HG03439 (cell line): ENCODE data around the gene SNX33.
"Not testable (repeated sequence)": the region's sequence is repeated elsewhere in the genome, so short reads cannot be mapped to it uniquely, and the experiment has no call there.

Source experiments
- ATAC-seq: cut with Tn5 transposase; IDR thresholded peaks from one replicate; pipeline ENCODE4 v1.9.1; 2021; ENCODE audit warnings: mild to moderate bottlenecking, moderate library complexity; ENCODE audit not compliant: unreplicated experiment

The SNX33 gene

DNA sequence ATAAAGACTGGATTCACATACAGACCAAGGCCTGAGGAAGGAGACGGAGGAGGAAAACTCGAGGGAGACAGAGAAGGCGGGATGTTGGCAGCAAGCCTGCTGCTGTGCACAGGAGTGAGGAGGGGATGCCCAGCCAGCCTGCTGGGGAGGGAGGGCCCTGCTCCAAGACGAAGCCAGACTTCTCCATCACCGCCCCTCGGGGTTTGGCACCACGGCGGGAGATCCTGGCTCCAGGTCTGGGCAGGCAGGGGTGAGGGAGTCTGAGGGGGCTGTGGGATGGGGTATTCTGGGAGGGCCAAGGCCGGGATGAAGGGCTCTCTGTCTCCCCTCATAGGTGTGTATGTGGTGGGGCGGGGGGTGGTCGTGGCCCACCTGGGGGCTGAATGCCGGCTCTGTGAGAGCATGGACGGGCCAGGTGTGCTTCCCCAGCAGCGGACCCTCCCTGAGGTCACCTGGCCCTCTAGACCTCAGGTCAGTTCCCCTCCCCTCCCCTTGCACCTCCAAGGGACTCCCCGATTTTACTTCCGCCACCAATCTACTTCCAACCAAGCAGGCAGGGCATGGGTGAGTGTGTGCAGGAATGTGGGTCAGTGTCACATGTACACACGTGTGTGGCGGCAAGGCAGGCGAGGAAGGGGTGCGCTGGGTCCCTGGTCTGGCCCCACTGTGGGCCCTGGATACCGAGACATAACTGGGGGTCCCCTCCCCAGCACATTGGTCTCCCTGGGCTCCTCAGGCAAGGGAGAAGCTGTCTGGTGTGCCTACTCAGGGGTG, 50.4 kb downstream of the SNX33 start:
- ATAC-seq = not testable (repeated sequence)

DNA sequence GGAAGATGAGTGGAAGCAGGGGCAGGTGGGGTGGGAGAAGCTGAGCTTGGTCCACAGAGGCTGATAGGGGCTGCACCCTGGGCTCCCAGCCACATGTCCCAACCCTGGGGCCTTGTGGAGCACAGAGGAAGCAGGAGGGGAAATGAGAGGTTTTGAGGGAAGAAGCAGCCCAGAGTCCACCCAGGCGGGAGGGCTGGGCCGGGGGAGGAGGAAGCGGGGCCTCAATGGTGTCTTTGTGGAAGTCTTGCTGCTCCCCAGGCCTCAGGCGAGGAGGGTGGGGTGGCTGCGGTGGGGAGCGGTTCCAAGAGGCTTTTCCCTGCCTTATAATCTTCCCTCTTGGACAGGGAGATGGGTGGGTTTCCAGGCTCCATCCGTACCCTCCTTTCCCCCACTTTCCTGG, 51.8 kb downstream of the SNX33 start:
- not testable (repeated sequence) for ATAC-seq

DNA sequence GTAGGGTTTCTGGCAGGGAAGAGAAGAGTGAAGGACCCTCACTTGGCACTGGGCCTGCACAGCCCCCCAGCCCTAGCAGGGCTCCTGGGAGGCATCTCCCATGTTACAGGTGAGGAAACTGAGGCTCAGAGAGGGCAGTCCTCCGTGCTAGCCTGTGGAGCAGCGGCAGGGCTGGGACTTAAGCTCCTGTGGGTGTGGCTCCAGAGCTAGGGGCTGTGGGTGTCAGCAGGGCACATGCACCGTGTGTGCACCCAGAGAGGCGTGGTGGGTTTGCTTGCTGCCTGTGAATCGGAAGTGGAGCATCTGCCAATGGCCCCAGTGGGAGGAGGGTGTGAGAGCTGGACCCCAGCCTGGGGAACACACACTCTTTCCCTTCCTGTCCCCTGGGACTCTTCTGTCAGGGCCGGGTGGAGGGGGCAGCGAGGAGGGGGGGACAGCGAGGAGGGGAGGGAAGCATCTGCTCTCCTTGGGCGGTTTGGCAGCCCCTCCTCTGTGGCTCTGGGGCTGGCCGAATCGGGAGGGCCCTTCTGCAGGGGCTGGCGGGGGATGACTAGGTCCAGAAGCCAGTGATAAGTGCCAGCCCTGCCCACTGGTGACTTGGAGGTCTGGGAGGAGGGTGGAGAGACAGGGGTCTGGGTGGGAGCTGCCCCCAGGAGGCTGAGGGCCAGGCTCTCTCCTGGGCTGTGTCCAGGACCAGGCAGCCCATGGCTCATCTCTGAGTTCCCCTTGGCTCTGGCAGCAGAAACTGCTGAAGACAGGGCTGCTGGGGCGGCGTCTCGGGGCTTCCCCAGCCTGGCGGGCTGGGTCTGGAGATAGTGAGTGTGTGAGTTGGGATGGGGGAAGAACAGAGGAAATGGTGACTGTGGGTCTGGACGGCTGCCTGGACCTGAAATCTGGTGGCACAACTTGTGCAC, 52.5 kb downstream of the SNX33 start:
- not testable (repeated sequence) for ATAC-seq

DNA sequence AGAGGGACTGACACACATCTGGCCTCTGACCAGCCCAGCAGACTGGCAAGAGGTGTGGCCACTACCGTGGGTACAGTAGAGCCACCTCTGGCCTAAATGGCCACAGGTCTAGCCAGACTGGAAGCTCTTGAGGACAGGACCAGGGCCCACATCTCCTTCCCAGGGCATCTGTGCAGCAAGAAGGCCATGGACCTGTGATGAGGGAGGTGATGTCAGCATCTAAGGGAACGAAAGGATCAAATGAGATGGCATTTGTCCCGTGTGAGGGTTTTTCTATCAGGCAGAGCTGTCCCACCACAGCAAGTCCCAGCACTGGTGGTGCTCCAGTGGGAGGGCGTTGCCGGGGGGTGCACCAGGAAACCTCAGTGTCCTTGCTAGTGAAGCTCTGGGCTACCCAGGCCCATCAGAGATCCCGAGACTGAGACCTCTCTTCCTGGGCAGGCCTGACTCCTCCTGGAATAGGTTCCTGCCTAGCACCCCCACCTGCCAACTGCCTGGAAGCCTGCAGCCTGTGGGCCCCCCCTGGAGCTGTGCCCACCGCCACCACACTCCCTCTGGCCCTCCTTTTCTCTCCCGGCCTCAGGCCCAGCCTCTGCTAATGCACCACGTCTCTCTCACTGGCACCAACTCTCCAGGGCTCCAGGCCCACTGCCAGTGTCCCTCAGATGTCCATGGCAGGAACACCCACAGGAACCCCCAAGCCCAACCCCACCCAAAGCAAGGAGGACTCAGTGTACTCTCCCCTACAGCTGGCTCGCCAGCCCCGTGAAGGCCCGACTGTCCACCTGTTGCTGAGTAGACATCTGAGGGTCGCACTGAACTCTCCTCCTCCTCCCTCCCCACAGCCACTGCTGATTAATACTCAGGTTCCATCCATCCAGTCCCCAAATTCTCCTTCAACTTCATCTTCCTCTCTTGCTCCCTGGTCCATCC, 53.6 kb downstream of the SNX33 start:
- ATAC-seq = not testable (repeated sequence)

DNA sequence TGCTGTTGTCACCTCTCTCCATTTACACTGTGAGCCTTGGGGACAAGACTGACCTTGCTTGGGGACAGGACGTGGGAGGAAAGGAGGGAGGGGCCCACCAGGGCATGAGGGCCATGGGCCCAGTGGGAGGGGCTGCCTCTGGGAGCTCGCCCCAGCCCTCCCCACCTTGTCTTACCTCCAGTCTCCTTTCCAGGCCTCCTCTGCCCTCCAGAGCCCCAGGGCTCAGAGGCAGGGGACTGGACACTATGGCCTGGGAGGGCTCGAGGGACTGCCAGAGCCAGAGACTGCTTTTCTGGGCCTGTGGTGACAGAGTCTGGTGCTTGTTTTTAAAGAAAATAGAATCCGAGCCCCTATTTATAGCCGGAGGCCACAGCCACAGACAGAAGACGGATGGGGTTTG, 54.7 kb downstream of the SNX33 start:
- ATAC-seq = no peak

DNA sequence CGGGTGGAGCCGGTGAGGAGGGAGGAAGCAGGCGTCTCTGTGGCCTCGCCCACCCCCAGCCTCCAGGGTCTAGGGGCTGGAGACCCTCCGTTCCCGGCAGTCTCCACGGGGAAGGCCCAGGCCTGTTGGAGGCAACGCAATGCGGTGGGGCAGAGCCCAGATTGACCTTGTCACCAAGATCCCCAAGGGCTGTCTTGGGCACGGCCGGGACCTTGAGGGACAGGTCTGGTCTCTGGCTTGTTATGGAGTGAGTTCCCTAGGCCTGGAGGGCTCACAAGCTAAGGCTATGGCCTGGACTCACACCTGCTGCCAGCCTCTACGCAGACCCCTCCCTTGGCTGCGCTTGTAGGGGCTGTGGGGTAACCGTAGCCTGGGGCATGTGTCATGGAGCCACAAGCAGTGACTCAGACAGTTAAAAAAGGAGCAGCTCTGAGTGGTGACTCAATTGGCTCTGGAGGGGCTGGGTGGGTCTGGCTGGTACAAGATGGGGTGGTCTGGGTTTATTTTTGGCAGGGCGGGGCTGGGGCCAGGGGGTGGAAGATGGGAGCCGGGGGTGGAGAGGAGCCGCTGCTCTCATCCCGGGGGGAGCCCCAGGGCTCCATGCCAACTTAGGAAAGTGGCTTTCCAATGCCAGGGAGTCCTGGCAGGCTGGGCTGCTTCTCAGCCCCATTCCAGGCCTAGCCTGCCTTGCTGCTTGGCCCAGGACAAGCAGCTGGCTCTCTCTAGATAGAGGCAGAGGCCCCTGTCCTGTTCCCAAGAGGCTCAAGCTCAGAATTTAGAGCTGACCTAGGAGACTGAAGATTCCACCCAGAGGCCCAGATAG, 55.9 kb downstream of the SNX33 start:
- not testable (repeated sequence) for ATAC-seq

DNA sequence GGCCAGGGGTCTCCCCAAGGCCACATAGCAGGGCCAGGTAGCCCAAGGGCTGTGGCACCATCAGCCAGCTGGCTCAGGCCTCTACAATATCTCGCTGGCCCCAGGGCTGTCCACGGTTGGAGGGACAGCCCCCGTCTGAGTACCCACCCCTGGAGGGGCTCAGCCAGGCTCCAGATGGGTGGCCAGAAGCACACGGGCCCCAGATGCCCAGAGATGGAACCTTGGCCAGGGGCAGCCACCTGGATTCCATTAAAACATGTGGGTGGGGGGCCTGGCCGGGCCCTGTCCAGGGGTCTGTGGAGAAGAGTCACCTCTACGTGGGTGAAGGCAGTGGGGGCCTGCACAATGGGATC, 56.5 kb downstream of the SNX33 start:
- no peak for ATAC-seq

DNA sequence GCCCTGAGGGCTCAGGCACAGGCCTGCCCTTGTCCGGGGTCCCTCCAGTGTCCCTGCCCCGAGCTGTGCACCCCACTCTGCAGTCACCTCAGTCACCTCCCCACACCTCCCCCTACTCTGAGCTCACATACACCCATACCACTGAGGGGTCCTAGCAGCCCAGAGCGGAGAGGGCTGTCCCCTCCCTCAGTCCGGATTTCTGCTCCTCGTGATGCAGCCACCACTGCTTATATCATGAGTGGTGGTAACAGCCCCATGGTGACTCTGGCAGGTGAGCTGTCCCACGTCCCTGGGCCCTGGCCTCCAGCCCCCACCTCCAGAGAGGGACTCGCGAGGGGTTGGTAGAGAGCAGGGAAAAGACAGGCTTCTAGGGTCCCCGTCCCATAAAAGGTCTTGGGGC, 56.9 kb downstream of the SNX33 start:
- ATAC-seq = no peak

DNA sequence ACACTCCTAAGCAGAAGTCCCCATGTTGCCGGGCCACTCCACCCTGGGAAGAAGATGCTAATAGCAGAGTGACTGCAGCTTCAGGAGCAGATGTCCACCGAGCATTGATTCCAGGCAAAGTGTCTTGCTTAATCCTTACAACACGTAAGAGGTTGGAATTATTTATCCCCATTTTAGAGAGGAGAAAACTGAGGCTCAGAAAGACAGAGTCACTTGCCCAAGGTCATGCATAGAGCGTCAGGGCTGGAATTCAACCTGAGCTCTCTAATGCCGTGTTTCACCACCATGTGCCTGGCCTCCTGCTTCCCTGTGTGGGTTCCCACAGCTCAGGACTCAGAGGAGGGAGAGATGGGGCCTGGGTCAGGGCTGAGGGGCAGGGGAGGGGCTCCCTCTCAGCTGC, 57.7 kb downstream of the SNX33 start:
- ATAC-seq = not testable (repeated sequence)

DNA sequence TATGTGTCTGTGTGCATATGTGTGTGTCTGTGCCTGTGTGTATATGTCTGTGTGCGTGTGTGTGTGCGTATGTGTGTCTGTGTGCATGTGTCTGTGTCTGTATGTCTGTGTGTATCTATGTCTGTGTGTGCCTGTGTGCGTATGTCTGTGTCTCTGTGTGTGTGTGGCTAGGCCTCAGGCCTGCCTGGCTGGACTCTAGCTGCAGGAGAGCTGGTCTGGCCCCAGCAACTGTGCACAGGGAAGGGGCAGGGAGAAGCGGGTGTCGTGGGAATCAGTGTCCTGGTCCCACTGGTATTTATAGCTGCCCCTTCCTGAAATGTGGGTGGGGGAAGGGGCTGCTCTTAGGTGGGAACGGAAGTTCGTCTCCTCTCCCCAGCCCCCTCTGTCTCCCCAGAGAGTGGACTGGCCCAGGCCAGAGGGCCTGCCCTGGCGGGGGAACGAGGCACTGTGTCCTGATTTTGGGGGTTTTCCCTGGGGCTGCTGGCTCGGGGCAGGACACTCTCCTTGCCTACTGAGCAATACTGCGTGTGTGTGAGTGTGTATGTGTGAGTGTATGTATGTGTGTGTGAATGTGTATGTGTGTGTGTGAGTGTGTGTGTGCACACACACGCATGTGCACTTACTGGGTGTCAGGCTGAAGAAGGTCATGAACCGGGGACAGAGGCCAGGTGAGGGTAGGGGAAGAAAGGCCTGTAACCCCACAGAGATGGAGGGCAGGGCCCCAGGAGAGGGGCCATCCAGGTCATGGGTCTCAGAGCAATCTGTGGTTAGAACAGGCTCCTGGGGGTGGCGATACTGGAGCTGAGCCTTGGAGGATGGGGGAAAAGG, 58.4 kb downstream of the SNX33 start:
- ATAC-seq = no peak

DNA sequence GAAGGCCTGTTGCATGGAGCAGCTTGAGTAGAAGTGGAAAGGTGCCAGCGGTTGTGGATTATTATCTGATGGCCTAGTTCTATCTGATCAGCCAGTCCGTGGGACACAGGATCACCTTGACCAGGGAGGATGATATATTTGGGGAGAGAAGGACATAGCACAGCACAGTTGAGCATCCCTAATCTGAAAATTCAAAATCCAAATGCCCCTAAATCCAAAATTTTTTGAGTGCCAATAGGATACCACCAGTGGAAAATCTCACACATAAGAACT, 58.9 kb downstream of the SNX33 start:
- ATAC-seq = no peak

DNA sequence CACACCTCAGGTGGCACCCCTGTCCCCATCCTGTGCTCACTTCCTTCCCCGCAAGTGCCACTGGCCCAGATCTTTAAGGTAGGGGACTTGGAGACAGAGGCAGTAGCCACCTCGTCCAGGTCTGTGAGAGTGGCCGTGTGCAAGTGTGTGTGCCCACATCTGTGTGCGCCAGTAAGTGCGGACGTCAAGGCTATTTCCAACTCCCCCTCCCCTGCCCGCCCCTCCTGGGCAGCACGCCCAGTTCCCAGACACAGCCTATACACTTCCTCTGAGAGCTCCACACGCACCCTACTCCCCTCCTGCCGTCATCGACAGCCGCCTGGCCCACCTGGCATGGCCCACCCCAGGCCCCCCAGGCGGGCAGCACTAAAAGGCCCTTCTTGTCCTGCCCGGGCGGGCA, 61.7 kb downstream of the SNX33 start:
- not testable (repeated sequence) for ATAC-seq

DNA sequence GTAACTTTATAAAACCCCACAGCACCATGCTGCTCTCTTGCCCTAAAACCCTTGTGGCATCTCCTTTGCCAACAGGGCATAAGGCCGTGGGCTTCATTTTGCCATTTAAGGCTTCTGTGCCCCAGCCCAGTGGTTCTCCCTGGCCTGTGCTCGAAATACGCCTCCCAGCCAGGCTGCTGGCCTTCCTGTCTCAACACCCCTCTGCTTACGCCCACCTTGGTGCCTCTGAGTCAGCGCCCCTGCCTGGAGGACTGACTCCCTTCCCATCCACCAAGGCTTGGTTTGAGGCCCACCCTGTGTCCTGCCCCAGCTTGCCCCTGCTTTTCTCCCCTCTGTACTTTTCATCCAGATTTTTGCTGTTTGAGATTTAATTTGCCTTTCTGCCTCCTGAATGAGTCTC, 63.2 kb downstream of the SNX33 start:
- ATAC-seq = not testable (repeated sequence)

DNA sequence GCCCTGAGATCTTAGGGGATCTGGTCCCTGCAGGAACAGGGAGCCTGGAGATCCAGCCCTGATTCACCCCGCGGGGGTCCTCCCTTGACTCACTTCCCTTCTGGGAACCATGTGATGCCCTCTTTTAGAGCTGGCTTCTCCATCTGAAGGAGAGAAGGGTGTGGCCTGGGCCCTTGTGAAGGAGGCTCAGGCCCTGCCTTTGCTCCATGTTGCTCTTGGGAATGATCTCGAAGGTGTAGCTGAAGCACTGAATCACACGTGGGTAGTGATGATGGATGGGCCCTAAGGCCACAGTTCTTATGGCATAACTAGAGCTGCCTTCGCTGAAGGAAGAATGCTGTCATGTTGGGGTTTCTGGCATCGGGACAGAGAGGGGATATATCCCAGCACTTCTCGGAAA, 63.8 kb downstream of the SNX33 start:
- ATAC-seq = not testable (repeated sequence)
